Measurements from ENCODE around the gene HYPK. TPM values are rescaled to one million over a fixed set of nuclear protein-coding genes. Genes with fewer than 3 reads are reported as not detected.

The HYPK gene
- total RNA-seq, 2 donors from 2014 or later: 15.0 to 16.5 TPM

- Histone ChIP-seq H3K27me3 (no peaks in the 10 kb centered on the region), H3K9me3 (no peaks in the 10 kb centered on the region), H3K36me3 (peaks cover 24% of the 10 kb centered on the region), H3K4me3 (peak within 1 kb of the TSS; percentile 52 to 70), H3K4me1 (peaks cover 0 to 21% of the 10 kb centered on the region in 2 donors), H3K27ac (peak within 1 kb of the TSS; percentile 93 to 94)
- no peak for TF ChIP-seq CTCF (IDR thresholded peaks at IDR 0.05)
- DNase-seq (ENCODE audit: low spot score): no peak
These were observed 23.6 kb upstream of the HYPK start, which contains the start of gene ELL3 for GRCh38 chr15:43776718-43777266. TSS of gene ELL3 (minus strand) at chr15:43776966. CDS start at chr15:43776901, 65 bp downstream.

GRCh38 chr15:43777267-43777914, 23.0 kb upstream of the HYPK start:
- Histone ChIP-seq H3K9me3 (no peaks in the 10 kb centered on the region), H3K4me3 (peak overlapping the region; percentile 52 to 70), H3K4me1 (peaks cover 0 to 21% of the 10 kb centered on the region in 2 donors), H3K27me3 (no peaks in the 10 kb centered on the region), H3K36me3 (peaks cover 18% of the 10 kb centered on the region), H3K27ac (peak overlapping the region; percentile 93 to 94)
- peak; percentile 67 to 88 for TF ChIP-seq CTCF (IDR thresholded peaks at IDR 0.05)
- DNase-seq (ENCODE audit: low spot score): peak; percentile 83

- Histone ChIP-seq H3K4me3 (no peak overlapping the region), H3K27ac (no peak overlapping the region), H3K27me3 (no peaks in the 10 kb centered on the region), H3K36me3 (peaks cover 2% of the 10 kb centered on the region), H3K9me3 (no peaks in the 10 kb centered on the region), H3K4me1 (peaks cover 0 to 21% of the 10 kb centered on the region in 2 donors)
- TF ChIP-seq CTCF (IDR thresholded peaks at IDR 0.05): no peak
- no peak for DNase-seq (ENCODE audit: low spot score)
These were observed 21.4 kb upstream of the HYPK start for GRCh38 chr15:43779016-43779415.

GRCh38 chr15:43789409-43789808, 11.0 kb upstream of the HYPK start:
- no peak for TF ChIP-seq CTCF (IDR thresholded peaks at IDR 0.05)
- no peak overlapping the region for H3K27ac ChIP-seq
- H3K4me3 ChIP-seq: no peak overlapping the region
- peaks cover 16% of the 10 kb centered on the region for H3K36me3 ChIP-seq
- no peaks in the 10 kb centered on the region for H3K9me3 ChIP-seq
- H3K27me3 ChIP-seq: no peaks in the 10 kb centered on the region
- no peak for DNase-seq (ENCODE audit: low spot score)
- H3K4me1 ChIP-seq: peaks cover 0 to 19% of the 10 kb centered on the region in 2 donors

GRCh38 chr15:43791993-43792760, 8.2 kb upstream of the HYPK start, which contains the start of gene SERF2:
TSS of gene SERF2 (plus strand) at chr15:43792320. CDS start at chr15:43792377, 57 bp downstream.
- Histone ChIP-seq H3K27ac (peak within 1 kb of the TSS; percentile 99), H3K27me3 (no peaks in the 10 kb centered on the region), H3K4me3 (peak within 1 kb of the TSS; percentile 94 to 96), H3K4me1 (peaks cover 0 to 44% of the 10 kb centered on the region in 2 donors), H3K9me3 (no peaks in the 10 kb centered on the region), H3K36me3 (peaks cover 43% of the 10 kb centered on the region)
- peak; percentile 100 for DNase-seq (ENCODE audit: low spot score)
- no peak for TF ChIP-seq CTCF (IDR thresholded peaks at IDR 0.05)

All from right atrium auricular region (tissue), 2 donors.